ENCODE measurements around the gene DUS4L. TPM values are rescaled to one million over a fixed set of nuclear protein-coding genes. Genes with fewer than 3 reads are reported as not detected.

DUS4L gene
- total RNA-seq, 1 experiment from 2014 or later: 15.3 TPM

DNA sequence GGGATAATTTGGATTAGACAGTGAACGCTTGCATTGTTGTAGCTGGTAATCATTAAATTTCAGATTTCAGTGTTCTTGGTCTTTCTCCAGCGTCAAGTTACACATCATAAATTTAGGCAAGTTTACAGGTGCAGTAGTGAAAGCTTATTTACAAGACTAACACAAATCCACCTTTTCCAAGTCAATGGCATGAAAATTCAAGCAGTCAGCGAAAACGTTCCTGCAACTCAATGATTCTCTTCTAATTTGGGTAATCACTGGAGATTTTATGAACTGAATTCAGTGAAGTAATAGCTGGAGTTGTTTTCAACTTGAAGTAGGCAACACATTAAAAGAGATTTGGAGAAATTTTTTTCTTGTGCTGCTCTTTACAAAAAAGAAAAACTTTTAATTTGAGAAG is 34.2 kb downstream of the DUS4L start:
- no peaks in the 10 kb centered on the region for H3K27me3 Mint-ChIP-seq (ENCODE audit: low read depth)
- DNase-seq (ENCODE audit: low spot score) (no peak), ATAC-seq (no peak)
- POLR2A ChIA-PET: no interaction called here
- H3K4me1 Mint-ChIP-seq: peaks cover 6% of the 10 kb centered on the region
- H3K27ac Mint-ChIP-seq: no peak overlapping the region
- no peak overlapping the region for H3K4me3 Mint-ChIP-seq
- no peaks in the 10 kb centered on the region for H3K9me3 Mint-ChIP-seq
- H3K36me3 Mint-ChIP-seq: peaks cover 5% of the 10 kb centered on the region; the same call in 1 of the 2 replicates
- CTCF ChIA-PET: interaction anchor here (1.3 kb wide), 1 partner anchor 135 kb away, joined by 3 read pairs; no protein-coding TSS in a partner anchor
- TF ChIP-seq, protein P1, sequence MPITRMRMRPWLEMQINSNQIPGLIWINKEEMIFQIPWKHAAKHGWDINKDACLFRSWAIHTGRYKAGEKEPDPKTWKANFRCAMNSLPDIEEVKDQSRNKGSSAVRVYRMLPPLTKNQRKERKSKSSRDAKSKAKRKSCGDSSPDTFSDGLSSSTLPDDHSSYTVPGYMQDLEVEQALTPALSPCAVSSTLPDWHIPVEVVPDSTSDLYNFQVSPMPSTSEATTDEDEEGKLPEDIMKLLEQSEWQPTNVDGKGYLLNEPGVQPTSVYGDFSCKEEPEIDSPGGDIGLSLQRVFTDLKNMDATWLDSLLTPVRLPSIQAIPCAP (CRISPR knock-in tag; IDR thresholded peaks at IDR 0.05): no peak
- TF ChIP-seq FOXK1 (CRISPR knock-in tag; IDR thresholded peaks at IDR 0.05): no peak
- TF ChIP-seq MYBL2 (CRISPR knock-in tag; IDR thresholded peaks at IDR 0.05): no peak
- TF ChIP-seq ZNF671 (CRISPR knock-in tag; IDR thresholded peaks at IDR 0.05): no peak
- TF ChIP-seq KAT7 (CRISPR knock-in tag; IDR thresholded peaks at IDR 0.05; ENCODE audit: borderline replicate concordance): no peak
- no peak for TF ChIP-seq SMAD4 (CRISPR knock-in tag; IDR thresholded peaks at IDR 0.05)
- TF ChIP-seq, protein P2, sequence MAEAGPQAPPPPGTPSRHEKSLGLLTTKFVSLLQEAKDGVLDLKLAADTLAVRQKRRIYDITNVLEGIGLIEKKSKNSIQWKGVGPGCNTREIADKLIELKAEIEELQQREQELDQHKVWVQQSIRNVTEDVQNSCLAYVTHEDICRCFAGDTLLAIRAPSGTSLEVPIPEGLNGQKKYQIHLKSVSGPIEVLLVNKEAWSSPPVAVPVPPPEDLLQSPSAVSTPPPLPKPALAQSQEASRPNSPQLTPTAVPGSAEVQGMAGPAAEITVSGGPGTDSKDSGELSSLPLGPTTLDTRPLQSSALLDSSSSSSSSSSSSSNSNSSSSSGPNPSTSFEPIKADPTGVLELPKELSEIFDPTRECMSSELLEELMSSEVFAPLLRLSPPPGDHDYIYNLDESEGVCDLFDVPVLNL (CRISPR knock-in tag; IDR thresholded peaks at IDR 0.05; ENCODE audit: borderline replicate concordance, low read depth): no peak
- no peak for TF ChIP-seq FOXP1 (CRISPR knock-in tag; IDR thresholded peaks at IDR 0.05; ENCODE audit: borderline replicate concordance)
- TF ChIP-seq IRF2 (CRISPR knock-in tag; IDR thresholded peaks at IDR 0.05; ENCODE audit: borderline replicate concordance, low read depth): no peak
- TF ChIP-seq ZNF219 (CRISPR knock-in tag; IDR thresholded peaks at IDR 0.05; ENCODE audit: borderline replicate concordance): no peak
- TF ChIP-seq, protein P3, sequence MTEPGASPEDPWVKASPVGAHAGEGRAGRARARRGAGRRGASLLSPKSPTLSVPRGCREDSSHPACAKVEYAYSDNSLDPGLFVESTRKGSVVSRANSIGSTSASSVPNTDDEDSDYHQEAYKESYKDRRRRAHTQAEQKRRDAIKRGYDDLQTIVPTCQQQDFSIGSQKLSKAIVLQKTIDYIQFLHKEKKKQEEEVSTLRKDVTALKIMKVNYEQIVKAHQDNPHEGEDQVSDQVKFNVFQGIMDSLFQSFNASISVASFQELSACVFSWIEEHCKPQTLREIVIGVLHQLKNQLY (CRISPR knock-in tag; IDR thresholded peaks at IDR 0.05): no peak
- TF ChIP-seq, protein P4, sequence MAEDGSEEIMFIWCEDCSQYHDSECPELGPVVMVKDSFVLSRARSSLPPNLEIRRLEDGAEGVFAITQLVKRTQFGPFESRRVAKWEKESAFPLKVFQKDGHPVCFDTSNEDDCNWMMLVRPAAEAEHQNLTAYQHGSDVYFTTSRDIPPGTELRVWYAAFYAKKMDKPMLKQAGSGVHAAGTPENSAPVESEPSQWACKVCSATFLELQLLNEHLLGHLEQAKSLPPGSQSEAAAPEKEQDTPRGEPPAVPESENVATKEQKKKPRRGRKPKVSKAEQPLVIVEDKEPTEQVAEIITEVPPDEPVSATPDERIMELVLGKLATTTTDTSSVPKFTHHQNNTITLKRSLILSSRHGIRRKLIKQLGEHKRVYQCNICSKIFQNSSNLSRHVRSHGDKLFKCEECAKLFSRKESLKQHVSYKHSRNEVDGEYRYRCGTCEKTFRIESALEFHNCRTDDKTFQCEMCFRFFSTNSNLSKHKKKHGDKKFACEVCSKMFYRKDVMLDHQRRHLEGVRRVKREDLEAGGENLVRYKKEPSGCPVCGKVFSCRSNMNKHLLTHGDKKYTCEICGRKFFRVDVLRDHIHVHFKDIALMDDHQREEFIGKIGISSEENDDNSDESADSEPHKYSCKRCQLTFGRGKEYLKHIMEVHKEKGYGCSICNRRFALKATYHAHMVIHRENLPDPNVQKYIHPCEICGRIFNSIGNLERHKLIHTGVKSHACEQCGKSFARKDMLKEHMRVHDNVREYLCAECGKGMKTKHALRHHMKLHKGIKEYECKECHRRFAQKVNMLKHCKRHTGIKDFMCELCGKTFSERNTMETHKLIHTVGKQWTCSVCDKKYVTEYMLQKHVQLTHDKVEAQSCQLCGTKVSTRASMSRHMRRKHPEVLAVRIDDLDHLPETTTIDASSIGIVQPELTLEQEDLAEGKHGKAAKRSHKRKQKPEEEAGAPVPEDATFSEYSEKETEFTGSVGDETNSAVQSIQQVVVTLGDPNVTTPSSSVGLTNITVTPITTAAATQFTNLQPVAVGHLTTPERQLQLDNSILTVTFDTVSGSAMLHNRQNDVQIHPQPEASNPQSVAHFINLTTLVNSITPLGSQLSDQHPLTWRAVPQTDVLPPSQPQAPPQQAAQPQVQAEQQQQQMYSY (CRISPR knock-in tag; IDR thresholded peaks at IDR 0.05): no peak
- no peak for TF ChIP-seq GRHL2 (CRISPR knock-in tag; IDR thresholded peaks at IDR 0.05; ENCODE audit: insufficient replicate concordance, severe bottlenecking)
- no peak for TF ChIP-seq PRRX2 (CRISPR knock-in tag; IDR thresholded peaks at IDR 0.05)

DNA sequence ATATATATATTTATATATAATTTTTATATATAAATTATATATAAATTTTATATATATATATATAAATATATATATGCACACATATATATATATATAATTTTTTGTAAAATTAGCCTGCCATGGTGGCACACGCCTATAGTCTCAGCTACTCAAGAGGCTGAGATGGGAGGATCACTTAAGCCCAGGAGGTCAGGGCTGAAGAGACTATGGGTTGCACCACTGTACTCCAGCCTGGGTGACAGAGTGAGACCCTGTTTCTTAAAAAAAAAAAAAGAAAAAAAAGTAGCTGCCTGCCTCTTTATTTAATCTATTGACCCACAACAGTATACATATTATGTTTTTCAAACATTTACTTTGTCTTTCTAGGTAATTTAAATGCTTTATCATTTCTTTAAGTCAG is 35.5 kb downstream of the DUS4L start:
- peaks cover 5% of the 10 kb centered on the region; the same call in 1 of the 2 replicates for H3K36me3 Mint-ChIP-seq
- H3K4me3 Mint-ChIP-seq: no peak overlapping the region
- ATAC-seq: no peak
- POLR2A ChIA-PET: no interaction called here
- peaks cover 6% of the 10 kb centered on the region for H3K4me1 Mint-ChIP-seq
- H3K27ac Mint-ChIP-seq: no peak overlapping the region
- CTCF ChIA-PET: no interaction called here
- DNase-seq (ENCODE audit: low spot score): no peak
- H3K9me3 Mint-ChIP-seq: no peaks in the 10 kb centered on the region
- TF ChIP-seq CREB1 (CRISPR knock-in tag; IDR thresholded peaks at IDR 0.05): no peak
- no peak for TF ChIP-seq SMAD4 (CRISPR knock-in tag; IDR thresholded peaks at IDR 0.05)
- no peak for TF ChIP-seq ELF4 (CRISPR knock-in tag; IDR thresholded peaks at IDR 0.05; ENCODE audit: low read depth)
- TF ChIP-seq, protein P5, sequence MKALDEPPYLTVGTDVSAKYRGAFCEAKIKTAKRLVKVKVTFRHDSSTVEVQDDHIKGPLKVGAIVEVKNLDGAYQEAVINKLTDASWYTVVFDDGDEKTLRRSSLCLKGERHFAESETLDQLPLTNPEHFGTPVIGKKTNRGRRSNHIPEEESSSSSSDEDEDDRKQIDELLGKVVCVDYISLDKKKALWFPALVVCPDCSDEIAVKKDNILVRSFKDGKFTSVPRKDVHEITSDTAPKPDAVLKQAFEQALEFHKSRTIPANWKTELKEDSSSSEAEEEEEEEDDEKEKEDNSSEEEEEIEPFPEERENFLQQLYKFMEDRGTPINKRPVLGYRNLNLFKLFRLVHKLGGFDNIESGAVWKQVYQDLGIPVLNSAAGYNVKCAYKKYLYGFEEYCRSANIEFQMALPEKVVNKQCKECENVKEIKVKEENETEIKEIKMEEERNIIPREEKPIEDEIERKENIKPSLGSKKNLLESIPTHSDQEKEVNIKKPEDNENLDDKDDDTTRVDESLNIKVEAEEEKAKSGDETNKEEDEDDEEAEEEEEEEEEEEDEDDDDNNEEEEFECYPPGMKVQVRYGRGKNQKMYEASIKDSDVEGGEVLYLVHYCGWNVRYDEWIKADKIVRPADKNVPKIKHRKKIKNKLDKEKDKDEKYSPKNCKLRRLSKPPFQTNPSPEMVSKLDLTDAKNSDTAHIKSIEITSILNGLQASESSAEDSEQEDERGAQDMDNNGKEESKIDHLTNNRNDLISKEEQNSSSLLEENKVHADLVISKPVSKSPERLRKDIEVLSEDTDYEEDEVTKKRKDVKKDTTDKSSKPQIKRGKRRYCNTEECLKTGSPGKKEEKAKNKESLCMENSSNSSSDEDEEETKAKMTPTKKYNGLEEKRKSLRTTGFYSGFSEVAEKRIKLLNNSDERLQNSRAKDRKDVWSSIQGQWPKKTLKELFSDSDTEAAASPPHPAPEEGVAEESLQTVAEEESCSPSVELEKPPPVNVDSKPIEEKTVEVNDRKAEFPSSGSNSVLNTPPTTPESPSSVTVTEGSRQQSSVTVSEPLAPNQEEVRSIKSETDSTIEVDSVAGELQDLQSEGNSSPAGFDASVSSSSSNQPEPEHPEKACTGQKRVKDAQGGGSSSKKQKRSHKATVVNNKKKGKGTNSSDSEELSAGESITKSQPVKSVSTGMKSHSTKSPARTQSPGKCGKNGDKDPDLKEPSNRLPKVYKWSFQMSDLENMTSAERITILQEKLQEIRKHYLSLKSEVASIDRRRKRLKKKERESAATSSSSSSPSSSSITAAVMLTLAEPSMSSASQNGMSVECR (CRISPR knock-in tag; IDR thresholded peaks at IDR 0.05; ENCODE audit: borderline replicate concordance): no peak
- TF ChIP-seq FOXJ3 (CRISPR knock-in tag; IDR thresholded peaks at IDR 0.05; ENCODE audit: borderline replicate concordance): no peak
- H3K27me3 Mint-ChIP-seq (ENCODE audit: low read depth): no peaks in the 10 kb centered on the region
